Upper lobe of left lung (tissue), 6 donors: ENCODE data around the gene PBX3. TPM values are rescaled to one million over a fixed set of nuclear protein-coding genes. Genes with fewer than 3 reads are reported as not detected.
A peak's percentile ranks its signal among the peaks of the same experiment; 100 is the strongest.

Source experiments
- ATAC-seq, 2 donors: fragments of 200-7000 bp; cut with Tn5 transposase; one replicate each; pipeline ENCODE4 v1.9.1; 2022; ENCODE audit warnings: mild to moderate bottlenecking in 2 of 2, moderate library complexity in 2 of 2; ENCODE audit not compliant: low FRiP score in 2 of 2
- DNase-seq, 2 donors: peaks; one replicate each; pipeline ENCODE4 v3.0.0-alpha.2; 2019 to 2020
- H3K27ac ChIP-seq, 4 donors: fragments of 200-600 bp; sonication (generic); one replicate each; pipeline ENCODE4 v1.5.1; 2016 to 2019
- H3K27me3 ChIP-seq, 4 donors: fragments of 200-600 bp; sonication (generic); one replicate each; pipeline ENCODE4 v1.5.1; 2017 to 2019
- H3K36me3 ChIP-seq, 4 donors: fragments of 200-600 bp; sonication (generic); one replicate each; pipeline ENCODE4 v1.5.1; 2016 to 2019
- H3K4me1 ChIP-seq, 4 donors: fragments of 200-600 bp; sonication (generic); one replicate each; pipeline ENCODE4 v1.5.1; 2018 to 2019
- H3K4me3 ChIP-seq, 4 donors: fragments of 200-600 bp; sonication (generic); one replicate each; pipeline ENCODE4 v1.5.1; 2017 to 2019; ENCODE audit warnings: mild to moderate bottlenecking in 2 of 4, moderate library complexity in 1 of 4
- H3K9me3 ChIP-seq, 4 donors: fragments of 200-600 bp; sonication (generic); one replicate each; pipeline ENCODE4 v1.5.1; 2018 to 2019
- EP300 ChIP-seq, 4 donors: sonication (generic); formaldehyde crosslinking; IDR thresholded peaks; one replicate each; pipeline ENCODE4 v1.5.1; 2017; ENCODE audit warnings: antibody characterized with exemption in 4 of 4, control low read depth in 2 of 4
- POLR2A ChIP-seq, 4 donors: fragments of 450-650 bp; IDR thresholded peaks; one replicate each; pipeline ENCODE4 v1.5.1; 2016 to 2017; ENCODE audit warnings: antibody characterized with exemption in 4 of 4, mild to moderate bottlenecking in 2 of 4
- POLR2AphosphoS5 ChIP-seq, 2 donors: sonication (generic); formaldehyde crosslinking; IDR thresholded peaks; one replicate each; pipeline ENCODE4 v1.5.1; 2017; ENCODE audit warnings: antibody characterized with exemption in 2 of 2
- WGBS, 2 donors: methylation state at CpG; one replicate each; pipeline ENCODE4 v1.1.5; 2017 to 2018; 5-methylcytosine and 5-hydroxymethylcytosine counted together
- total RNA-seq, 6 donors: library from RNA; depleted of rRNA in 4 of 6; stranded (reverse); fragments of >200 nt in 4 of 6; gene quantifications; one replicate each; pipeline versions ENCODE4 v1.1.0 to v1.2.1, GENCODE V29; 2016 to 2021
- TF ChIP-seq, protein P1 (sequence below), 6 experiments: fragments of 450-650 bp in 4 of 6; fragments of 200-600 bp in 2 of 6; sonication (generic) in 2 of 6; IDR thresholded peaks; one replicate each; pipeline ENCODE4 v1.5.1; 2016 to 2019; ENCODE audit warnings: antibody characterized with exemption in 6 of 6
- donor health status: DM: no; HTN: no; CAD: no; lungs with moderate emphysema.
- donor health status: DM: no; HTN: yes; CAD: no; lungs with severe emphysema.

PBX3 gene
- total RNA-seq, 6 donors from 2014 or later: 25.7 to 57.6 (median 41.9) TPM

DNA sequence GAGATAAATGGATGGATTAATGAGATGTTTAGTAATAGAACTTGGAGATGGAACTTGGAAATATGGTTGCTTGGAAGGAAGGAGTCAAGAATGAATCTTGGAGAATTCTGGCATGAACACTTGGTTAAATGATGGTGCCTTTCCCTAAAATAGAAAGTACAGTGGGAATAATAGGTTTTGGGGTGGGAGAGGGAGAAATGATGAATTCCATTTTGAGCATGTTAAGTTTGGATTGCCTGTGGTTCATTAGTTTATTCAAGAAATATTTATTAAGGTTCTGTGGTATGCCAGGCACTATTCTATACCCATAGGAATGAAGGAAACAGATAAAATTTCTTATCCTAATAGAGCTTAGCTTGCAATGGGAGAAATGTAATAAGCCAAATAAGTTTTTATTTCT, 58.4 kb downstream of the PBX3 start:
- no peak for ATAC-seq
- TF ChIP-seq EP300 (IDR thresholded peaks at IDR 0.05): no peak
- TF ChIP-seq POLR2A (IDR thresholded peaks at IDR 0.05): no peak
- TF ChIP-seq, protein P1, sequence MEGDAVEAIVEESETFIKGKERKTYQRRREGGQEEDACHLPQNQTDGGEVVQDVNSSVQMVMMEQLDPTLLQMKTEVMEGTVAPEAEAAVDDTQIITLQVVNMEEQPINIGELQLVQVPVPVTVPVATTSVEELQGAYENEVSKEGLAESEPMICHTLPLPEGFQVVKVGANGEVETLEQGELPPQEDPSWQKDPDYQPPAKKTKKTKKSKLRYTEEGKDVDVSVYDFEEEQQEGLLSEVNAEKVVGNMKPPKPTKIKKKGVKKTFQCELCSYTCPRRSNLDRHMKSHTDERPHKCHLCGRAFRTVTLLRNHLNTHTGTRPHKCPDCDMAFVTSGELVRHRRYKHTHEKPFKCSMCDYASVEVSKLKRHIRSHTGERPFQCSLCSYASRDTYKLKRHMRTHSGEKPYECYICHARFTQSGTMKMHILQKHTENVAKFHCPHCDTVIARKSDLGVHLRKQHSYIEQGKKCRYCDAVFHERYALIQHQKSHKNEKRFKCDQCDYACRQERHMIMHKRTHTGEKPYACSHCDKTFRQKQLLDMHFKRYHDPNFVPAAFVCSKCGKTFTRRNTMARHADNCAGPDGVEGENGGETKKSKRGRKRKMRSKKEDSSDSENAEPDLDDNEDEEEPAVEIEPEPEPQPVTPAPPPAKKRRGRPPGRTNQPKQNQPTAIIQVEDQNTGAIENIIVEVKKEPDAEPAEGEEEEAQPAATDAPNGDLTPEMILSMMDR (IDR thresholded peaks at IDR 0.05): no peak
- TF ChIP-seq POLR2AphosphoS5 (IDR thresholded peaks at IDR 0.05): no peak

DNA sequence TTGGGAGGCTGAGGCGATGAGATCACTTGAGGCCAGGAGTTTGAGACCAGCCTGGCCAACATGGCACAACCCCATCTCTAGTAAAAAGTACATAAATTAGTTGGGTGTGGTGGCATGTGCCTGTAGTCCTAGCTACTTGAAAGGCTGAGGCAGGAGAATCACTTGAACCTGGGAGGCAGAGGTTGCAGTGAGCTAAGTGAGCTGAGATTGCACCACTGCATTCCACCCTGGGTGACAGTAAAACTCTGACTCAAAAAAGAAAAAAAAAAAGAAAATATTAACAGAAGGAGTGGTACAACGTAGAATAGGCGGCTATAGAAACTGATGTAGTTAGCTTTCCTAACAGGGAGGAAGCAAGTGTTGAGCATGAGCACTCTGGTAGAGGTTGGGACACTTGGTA, 59.9 kb downstream of the PBX3 start:
- TF ChIP-seq, protein P1 (IDR thresholded peaks at IDR 0.05): no peak
- no peak for TF ChIP-seq POLR2AphosphoS5 (IDR thresholded peaks at IDR 0.05)
- no peak for TF ChIP-seq POLR2A (IDR thresholded peaks at IDR 0.05)
- TF ChIP-seq EP300 (IDR thresholded peaks at IDR 0.05): no peak
- H3K27ac ChIP-seq: no peak overlapping the region
- no peaks in the 10 kb centered on the region for H3K36me3 ChIP-seq
- H3K27me3 ChIP-seq: no peaks in the 10 kb centered on the region
- H3K4me1 ChIP-seq: peaks cover 0 to 6% (median 0%) of the 10 kb centered on the region in 4 donors
- DNase-seq: peak in 1 of 2 donors; percentile 49
- no peaks in the 10 kb centered on the region for H3K9me3 ChIP-seq
- H3K4me3 ChIP-seq: no peak overlapping the region
- peak in 1 of 2 donors; percentile 34 for ATAC-seq
- 80% methylated on average over 3 of the region's 3 CpGs for WGBS, 2 donors

More for the DNA sequence above, 58.4 kb downstream of the PBX3 start:
- H3K4me1 ChIP-seq: peaks cover 0 to 6% (median 0%) of the 10 kb centered on the region in 4 donors
- H3K27me3 ChIP-seq: no peaks in the 10 kb centered on the region
- no peaks in the 10 kb centered on the region for H3K36me3 ChIP-seq
- no peaks in the 10 kb centered on the region for H3K9me3 ChIP-seq
- H3K4me3 ChIP-seq: no peak overlapping the region
- no peak for DNase-seq
- no peak overlapping the region for H3K27ac ChIP-seq

DNA sequence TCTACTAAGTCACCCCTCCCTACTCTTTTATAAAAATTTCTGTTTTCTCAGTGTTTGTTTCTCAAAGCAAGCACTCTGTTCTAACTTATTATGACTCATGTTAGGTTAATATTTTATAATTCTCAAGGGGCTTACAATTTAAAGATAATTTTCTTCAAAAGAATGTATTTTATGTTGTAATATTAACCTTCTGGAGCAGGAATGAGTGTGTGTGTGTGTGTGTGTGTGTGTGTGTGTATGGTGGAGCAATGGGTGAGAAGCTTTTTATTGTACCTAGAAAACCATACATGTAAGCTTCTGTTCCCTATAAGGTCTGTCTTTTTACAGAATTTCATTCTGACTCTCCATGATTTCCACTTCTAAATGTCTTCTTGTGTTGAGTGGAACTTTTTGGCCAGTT, 63.0 kb downstream of the PBX3 start:
- H3K9me3 ChIP-seq: no peaks in the 10 kb centered on the region
- no peaks in the 10 kb centered on the region for H3K36me3 ChIP-seq
- H3K27me3 ChIP-seq: no peaks in the 10 kb centered on the region
- no peak for ATAC-seq
- no peak for DNase-seq
- H3K4me1 ChIP-seq: peaks cover 0 to 6% (median 0%) of the 10 kb centered on the region in 4 donors
- TF ChIP-seq, protein P1 (IDR thresholded peaks at IDR 0.05): no peak
- TF ChIP-seq EP300 (IDR thresholded peaks at IDR 0.05): no peak
- no peak for TF ChIP-seq POLR2A (IDR thresholded peaks at IDR 0.05)
- TF ChIP-seq POLR2AphosphoS5 (IDR thresholded peaks at IDR 0.05): no peak
- no peak overlapping the region for H3K4me3 ChIP-seq
- no peak overlapping the region for H3K27ac ChIP-seq

DNA sequence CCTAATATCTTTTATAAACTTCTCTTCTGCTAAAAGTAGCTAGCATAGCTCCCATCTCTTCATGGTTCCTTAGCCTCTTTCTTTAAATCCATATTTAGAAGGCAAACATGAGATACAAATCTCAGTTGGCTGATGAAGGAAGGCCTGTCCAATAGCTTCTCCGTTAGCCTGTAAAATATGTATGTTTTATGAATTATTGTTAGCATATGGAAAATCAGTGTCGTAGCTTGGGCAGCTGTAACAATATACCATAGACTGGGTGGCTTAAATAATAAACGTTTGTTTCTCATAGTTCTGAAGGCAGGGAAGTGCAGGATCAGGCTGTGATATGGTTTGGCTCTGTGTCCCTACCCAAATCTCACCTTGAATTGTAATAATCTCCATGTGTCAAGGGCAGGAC, 63.8 kb downstream of the PBX3 start:
- TF ChIP-seq POLR2A (IDR thresholded peaks at IDR 0.05) (no peak), POLR2AphosphoS5 (IDR thresholded peaks at IDR 0.05) (no peak), EP300 (IDR thresholded peaks at IDR 0.05) (no peak)
- TF ChIP-seq, protein P1 (IDR thresholded peaks at IDR 0.05): no peak
- no peaks in the 10 kb centered on the region for H3K27me3 ChIP-seq
- ATAC-seq: no peak
- peaks cover 0 to 5% (median 0%) of the 10 kb centered on the region in 4 donors for H3K4me1 ChIP-seq
- H3K9me3 ChIP-seq: no peaks in the 10 kb centered on the region
- 90 to 95% methylated on average over 3 of the region's 3 CpGs for WGBS, 2 donors
- no peak for DNase-seq
- no peak overlapping the region for H3K27ac ChIP-seq
- no peak overlapping the region for H3K4me3 ChIP-seq
- no peaks in the 10 kb centered on the region for H3K36me3 ChIP-seq

DNA sequence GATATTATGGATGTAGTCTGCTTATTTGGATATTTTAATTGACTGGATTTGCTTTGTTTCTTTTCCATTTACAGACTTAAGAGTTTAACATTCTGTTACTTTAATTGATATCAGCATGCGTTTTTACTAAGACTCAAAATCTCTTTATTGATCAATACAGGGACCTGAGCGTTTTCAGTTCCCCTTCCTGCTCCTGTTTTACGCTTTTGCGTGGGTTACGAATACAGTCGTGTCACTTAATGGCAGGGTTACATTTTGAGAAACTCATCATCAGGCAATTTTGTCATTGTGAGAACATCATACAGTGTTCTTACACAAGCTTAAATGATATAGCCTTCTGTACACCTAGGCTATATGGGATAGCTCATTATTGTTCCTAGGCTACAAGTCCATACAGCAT, 65.2 kb downstream of the PBX3 start:
- Histone ChIP-seq H3K4me1 (no peaks in the 10 kb centered on the region), H3K9me3 (no peaks in the 10 kb centered on the region), H3K4me3 (no peak overlapping the region), H3K27ac (no peak overlapping the region), H3K36me3 (no peaks in the 10 kb centered on the region), H3K27me3 (no peaks in the 10 kb centered on the region)
- ATAC-seq (no peak), DNase-seq (no peak)
- TF ChIP-seq POLR2AphosphoS5 (IDR thresholded peaks at IDR 0.05) (no peak), POLR2A (IDR thresholded peaks at IDR 0.05) (no peak), EP300 (IDR thresholded peaks at IDR 0.05) (no peak)
- TF ChIP-seq, protein P1 (IDR thresholded peaks at IDR 0.05): no peak
- WGBS, 2 donors: 94 to 95% methylated on average over 6 of the region's 6 CpGs
